Ovary (tissue), 3 donors: ENCODE results near the gene CFAP97D2.

Experiments used
- CTCF ChIP-seq, 3 donors: fragments of 450-650 bp in 2 of 3; fragments of 200-600 bp in 1 of 3; IDR thresholded peaks; one replicate each; pipeline versions ENCODE4 v1.5.1 to v1.8.0; 2016 to 2022; ENCODE audit warnings: antibody characterized with exemption in 3 of 3, mild to moderate bottlenecking in 1 of 3
- EP300 ChIP-seq: sonication (generic); formaldehyde crosslinking; IDR thresholded peaks from one replicate; pipeline ENCODE4 v1.6.1; 2017; ENCODE audit warnings: antibody characterized with exemption
- donor health status: DM: no; HTN: no; CAD: no.

GRCh38 chr13:114151031-114151430 lies 28.0 kb upstream of the CFAP97D2 start:
- no peak for TF ChIP-seq CTCF (IDR thresholded peaks at IDR 0.05)
- no peak for TF ChIP-seq EP300
